Epithelial cell of esophagus (primary cell): ENCODE results near the gene IFT20.

Experiments used
- DNase-seq: peaks from one replicate; pipeline ENCODE4 v3.0.0; 2010; ENCODE audit warnings: low read depth
- H3K4me3 ChIP-seq: 2 replicates; pipeline ENCODE4 v1.5.1; 2011; ENCODE audit warnings: mild to moderate bottlenecking, low read length, control low read depth
- TF ChIP-seq, protein P1 (sequence below): IDR thresholded peaks from 2 replicates; pipeline ENCODE4 v1.5.1; 2011; ENCODE audit warnings: low read depth, mild to moderate bottlenecking, low read length, control low read depth, inconsistent platforms; ENCODE audit not compliant: insufficient read depth; ENCODE audit errors: missing control alignments

The IFT20 gene

DNA sequence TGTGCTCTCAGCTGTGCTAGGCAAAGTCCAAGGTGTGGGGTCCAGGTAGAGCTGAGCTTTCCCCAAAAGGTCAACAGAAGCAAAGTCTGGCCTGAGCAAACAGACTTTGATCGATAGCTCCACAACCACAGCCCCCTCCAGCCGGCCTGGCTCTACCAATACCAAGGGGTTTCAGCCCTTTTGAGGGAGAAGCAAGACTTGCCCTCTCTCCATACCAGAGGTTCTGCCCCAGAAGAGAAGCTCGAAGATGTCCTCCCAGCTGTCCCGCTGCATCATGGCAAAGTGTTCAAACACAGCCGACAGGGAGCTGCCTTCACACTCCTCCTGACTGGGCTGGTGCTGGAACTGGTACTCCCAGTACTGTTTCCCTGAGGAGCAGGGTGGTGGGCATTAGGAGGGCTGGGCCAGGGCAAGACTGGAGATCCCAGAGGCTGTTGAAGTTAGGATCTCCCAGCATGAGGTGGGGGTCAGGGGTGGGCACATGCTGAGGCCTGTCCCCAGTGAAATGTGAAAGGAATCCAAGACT is 33.1 kb upstream of the IFT20 start:
- TF ChIP-seq, protein P1, sequence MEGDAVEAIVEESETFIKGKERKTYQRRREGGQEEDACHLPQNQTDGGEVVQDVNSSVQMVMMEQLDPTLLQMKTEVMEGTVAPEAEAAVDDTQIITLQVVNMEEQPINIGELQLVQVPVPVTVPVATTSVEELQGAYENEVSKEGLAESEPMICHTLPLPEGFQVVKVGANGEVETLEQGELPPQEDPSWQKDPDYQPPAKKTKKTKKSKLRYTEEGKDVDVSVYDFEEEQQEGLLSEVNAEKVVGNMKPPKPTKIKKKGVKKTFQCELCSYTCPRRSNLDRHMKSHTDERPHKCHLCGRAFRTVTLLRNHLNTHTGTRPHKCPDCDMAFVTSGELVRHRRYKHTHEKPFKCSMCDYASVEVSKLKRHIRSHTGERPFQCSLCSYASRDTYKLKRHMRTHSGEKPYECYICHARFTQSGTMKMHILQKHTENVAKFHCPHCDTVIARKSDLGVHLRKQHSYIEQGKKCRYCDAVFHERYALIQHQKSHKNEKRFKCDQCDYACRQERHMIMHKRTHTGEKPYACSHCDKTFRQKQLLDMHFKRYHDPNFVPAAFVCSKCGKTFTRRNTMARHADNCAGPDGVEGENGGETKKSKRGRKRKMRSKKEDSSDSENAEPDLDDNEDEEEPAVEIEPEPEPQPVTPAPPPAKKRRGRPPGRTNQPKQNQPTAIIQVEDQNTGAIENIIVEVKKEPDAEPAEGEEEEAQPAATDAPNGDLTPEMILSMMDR = no peak
- DNase-seq = no peak
- H3K4me3 ChIP-seq = no peak overlapping the region

DNA sequence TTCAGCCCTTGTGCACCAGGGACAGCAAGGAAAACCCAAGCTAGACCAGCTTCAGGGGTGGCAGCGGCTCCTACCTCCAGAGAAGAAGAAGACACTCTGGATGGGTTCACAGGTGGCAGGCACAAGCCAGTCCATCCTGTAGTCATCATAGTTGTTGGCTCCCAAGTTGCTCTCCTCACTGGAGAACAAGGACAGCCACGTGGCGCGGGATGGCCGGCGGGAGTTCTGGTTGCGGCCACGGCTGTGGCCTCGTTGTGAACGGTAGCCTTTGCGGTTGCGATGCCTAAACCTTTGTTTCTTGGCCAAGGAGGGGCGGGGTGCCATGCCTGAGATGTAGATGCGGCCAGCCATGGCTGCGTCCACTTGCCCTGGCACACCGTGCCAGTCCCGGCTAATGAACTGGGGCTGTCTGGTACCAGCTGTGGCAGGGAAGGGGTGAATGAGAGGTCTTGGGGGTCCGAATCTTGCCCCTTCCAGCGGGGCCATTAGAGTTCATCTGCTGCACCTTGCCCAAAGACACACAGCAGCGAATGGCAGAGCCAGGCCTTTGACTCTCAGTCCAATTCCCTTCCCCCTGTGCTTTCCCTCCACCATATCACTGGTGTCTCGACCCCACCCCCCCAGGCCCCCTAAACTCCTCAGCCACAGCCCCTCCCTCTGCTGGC is 32.5 kb upstream of the IFT20 start:
- TF ChIP-seq, protein P1 = no peak
- H3K4me3 ChIP-seq = no peak overlapping the region
- no peak for DNase-seq

DNA sequence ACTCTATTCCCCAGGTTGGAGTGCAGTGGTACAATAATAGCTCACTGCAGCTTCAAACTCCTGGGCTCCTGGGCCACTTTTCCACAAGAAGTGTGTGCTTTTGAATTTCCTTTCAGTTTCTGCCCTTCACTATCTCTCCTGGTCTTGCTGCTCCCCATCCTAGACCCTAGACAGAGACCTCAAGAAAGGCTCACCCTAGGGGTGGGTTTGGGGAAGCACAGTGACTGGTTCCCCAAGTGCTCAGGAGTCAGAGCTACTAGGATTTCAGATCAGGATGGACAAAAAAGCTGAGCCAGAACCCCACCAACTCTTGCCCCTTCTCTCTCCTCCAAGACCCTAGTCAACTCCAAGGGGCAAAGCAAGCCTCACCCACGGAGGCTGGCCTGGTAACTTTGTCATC is 31.3 kb upstream of the IFT20 start:
- TF ChIP-seq, protein P1 = peak; percentile 11
- DNase-seq = no peak
- no peak overlapping the region for H3K4me3 ChIP-seq

DNA sequence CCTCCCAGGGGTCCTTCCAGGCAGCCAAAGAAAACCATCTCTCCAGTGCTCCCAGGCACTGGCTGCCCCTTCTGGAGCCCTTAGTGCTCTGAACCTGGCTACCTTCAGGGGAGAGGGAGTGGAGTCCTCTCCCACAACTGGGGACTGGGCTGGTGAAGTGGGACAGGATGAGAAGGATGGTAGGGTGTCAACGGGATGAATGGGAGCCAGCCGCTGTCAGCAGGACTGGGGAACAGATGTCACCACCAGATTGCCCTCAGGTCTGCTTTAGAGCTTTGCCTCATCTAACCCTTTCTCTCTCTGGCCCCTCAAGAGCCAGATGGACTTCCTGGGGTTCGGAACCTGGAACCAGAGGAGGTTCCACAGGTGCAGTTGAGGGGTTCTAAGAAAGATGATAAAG is 30.2 kb upstream of the IFT20 start:
- DNase-seq = no peak
- no peak overlapping the region for H3K4me3 ChIP-seq
- TF ChIP-seq, protein P1 = no peak

DNA sequence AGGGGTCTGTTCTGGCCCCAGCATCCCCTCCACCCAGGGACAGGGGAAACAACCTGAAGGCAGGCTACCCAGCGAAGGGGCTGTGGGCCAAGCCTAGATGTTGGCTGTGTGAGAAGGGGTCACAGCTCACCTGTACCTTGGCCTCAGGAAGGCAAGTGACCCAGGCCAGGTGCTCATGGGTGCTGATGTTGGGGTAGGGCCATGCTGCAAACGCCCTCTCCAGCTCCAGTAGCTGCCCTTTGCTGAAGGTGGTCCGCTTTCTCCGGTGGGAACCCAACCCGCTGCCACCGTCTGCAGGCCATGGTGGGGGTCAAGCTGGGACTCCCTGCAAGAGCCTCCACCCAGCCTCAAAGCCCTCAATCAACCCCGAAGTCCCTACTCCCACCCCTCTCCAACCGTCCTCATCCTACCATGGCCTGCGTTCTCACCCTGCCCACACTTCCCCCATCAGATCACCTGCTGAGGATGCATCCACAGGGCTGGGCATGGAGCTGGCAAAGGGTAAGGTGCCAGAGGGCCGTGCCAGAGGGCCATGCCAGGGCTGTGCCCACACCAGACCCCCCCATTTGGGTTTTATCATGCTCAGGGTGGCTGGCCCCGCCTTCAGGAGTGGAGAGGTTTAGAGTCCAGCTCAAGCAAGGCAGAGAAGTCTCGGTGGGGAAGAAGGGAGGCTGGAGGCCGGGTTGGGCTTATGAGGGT is 29.5 kb upstream of the IFT20 start, which contains the start of gene SEBOX:
Gene SEBOX (minus strand): TSS at position 535 of the 699 bp plus-strand sequence. CDS start 48 bp downstream, at position 487.
- no peak within 1 kb of the TSS for H3K4me3 ChIP-seq
- TF ChIP-seq, protein P1 = no peak

DNA sequence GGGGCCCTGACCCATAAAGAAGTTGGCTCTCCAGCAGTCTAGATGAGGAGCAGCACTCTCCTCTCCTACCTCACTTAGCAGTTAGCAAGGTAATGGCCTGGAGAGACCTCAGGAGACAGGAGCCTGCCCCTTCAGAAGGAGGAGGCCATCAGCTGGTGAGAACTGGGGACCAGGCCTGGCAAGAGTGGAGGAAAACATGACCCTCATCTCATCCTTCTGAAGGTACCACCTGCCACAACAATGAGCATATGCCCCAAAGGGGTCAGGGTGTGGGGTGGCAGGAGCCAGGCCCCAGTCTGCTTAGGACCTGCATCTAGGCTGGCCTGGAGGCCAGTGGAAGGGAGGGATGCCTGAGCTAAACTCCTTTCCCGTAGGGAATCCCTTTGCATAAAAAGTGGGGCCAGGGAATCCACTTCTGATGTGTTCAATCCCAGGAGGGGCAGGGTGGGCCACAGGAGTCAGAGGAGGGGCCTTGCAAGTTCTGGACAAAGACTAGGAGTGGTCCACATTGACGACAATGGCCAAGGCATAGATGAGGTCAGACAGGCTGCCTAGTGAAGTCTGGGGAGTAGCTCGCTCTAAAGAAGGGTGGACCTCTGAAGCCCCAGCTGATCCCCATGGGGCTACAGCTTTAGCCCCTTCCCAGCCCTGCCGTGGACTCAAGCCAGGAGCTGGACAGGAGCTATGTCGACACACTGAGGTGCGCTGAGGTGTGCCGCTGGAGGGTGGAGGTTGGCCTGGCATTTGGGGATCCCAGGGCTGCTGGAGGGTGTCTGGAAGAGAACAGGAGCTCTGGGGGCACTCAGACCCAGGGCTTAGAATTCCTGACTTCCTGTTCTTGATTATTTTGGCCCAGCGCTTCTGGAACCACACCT is 28.7 kb upstream of the IFT20 start:
- no peak for DNase-seq
- no peak overlapping the region for H3K4me3 ChIP-seq
- TF ChIP-seq, protein P1 = no peak

More for the DNA sequence above, 29.5 kb upstream of the IFT20 start, which contains the start of gene SEBOX:
- no peak for DNase-seq
